DMS79 treated with DMSO at 0.1 percent for 48 hours (cell line): ENCODE data around the gene AQP1.

ENCODE experiments used
- DNase-seq: peaks from one replicate; lab custom pipeline; 2025; lab: John Stamatoyannopoulos, UW

Gene AQP1

DNA sequence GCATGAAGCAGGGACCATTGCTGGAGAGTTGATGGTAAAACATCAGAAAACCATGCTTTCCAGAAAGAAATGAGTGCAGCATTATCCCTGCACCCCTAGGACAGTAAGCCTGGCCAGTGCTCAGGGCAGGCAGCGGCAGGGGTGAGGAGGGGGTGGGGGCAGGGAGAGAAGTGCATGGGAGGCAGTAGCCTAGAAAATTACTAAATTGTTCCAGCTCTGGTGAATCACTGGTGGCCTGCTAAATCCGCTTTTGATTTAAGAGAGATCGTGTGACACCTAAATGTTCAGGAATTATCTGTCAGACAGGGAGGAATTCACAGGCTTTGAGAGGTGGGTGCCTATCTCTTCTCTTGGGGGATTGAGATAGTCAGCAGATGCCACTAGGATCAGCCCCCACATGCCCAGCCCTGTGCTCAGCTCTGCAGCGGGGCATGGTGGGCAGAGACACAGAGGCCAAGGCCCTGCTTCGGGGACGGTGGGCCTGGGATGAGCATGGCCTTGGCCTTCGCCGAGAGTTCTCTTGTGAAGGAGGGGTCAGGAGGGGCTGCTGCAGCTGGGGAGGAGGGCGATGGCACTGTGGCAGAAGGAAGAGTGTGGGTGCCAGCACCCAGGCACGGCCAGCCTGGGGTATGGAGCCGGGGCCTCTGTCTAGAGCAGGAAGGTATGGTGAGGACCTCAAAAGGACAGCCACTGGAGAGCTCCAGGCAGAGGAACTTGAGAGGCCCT lies 5.0 kb upstream of the AQP1 start:
- no peak for DNase-seq

DNA sequence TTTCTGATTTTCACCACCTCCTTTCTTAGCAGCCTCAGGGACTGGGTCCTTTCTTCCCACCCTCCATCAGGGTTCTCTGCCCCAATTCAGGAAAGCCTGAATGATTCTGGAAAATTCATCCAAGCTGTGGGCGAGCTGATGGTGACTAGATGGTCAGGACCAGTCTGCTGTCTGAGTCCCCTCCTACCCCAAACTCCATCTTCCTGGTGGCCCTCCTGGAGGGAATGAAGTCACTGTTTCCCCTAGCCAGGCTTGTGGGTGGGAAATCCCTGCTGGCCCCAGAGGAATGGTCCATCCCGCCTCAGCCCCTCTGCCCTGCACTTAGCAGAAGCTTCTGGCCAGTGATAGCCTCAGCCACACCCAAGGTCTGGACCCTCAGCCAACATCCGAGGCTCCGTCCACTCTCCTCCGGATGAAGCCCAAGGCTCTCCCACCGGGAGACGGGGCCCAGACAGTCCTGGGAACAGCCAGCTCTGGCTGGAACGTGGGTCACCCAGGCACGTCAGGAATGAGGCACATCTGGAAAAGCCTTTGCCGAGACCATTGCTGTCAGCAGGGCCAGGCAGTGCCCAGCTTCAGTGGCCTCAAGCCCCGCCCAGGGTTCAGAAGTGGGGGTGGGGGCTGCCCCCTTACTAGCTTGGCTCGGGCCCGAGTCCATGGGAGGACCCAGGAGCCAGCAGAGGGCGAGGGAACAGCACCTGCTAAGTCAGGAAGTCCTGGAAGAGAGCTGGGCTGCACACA lies 4.0 kb upstream of the AQP1 start:
- no peak for DNase-seq

GRCh38 chr7:30908681-30909080 lies 3.0 kb upstream of the AQP1 start:
- DNase-seq: no peak

DNA sequence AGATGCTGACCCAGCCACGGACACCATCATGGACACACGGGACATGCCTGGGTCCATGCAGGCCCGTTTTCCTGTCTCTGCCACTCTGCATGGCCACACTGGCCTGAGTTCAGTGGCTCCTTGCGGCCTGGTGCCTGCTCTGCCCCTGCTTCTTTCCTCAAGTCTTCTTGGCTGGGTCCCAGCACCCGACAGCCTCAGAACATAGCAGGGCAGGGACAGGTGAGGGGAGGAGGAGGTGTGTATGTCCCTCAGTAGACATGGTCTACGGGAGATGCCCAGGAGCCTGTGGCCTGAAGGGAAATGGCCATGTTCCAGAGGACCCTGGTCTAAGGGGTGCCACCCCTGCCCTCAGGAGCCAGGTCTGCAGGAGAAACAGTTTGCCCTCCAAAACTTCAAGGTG lies 2.2 kb upstream of the AQP1 start:
- no peak for DNase-seq

GRCh38 chr7:30910411-30911073 lies 1.1 kb upstream of the AQP1 start:
- DNase-seq: no peak

DNA sequence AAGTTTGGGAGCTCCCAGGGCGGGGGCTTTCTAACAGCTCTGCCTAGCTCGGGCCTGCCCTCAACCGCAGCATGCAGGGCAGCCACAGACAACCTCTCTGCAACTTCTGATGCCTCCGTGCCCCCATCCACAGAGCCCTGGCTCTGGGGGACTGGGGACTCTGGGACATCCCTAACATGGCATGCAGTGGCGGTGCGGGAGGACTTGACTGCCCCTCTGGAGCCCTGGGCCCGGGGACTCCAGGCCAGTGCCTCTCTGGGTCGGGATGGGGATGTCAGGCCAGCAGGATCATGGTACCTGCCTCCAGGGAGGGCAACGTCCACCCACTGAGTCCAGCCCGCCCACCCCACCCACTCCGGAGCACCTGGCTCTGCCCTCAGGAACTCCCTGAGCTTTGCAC lies 520 bp upstream of the AQP1 start:
- DNase-seq: no peak

GRCh38 chr7:30912021-30912730 lies 523 bp downstream of the AQP1 start:
- DNase-seq: no peak

- DNase-seq: no peak
Observed at GRCh38 chr7:30912731-30912985, 1.0 kb downstream of the AQP1 start.

GRCh38 chr7:30912986-30913811 lies 1.5 kb downstream of the AQP1 start:
- no peak for DNase-seq

DNA sequence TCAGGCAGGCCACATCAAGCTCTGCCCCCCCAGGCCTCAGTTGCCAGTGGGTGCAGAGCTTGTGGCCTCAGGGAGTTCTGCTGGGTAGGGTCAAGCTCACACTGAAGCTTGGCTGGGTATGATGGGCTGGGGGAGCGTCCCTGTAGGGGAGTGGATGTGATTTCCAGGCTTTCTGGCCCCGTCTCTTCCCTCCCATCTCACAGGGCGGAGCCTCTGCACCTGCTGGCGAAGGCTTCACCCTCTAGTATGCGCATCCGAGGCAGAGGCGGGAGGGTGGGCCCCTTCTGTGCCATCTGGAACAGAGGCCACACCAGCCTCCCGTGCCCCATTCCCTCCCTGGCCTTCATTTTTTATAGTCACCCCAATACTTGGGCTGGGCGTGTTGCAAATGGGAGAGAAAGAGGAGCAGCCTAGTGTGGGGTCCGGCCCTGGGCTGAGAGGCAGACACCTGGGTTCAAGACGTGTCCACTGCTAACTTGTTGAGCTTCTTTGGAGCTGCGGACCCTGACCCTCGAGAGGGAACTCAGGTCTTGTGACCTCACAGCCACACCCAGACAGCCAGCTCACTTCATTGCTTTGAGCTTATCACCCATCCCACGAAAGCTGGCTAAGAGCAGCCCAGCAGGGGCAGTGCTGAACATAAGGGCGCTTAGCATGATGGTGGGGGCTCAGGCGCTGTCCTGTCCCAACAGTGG lies 2.3 kb downstream of the AQP1 start:
- DNase-seq: no peak

GRCh38 chr7:30914596-30914995 lies 2.9 kb downstream of the AQP1 start:
- no peak for DNase-seq

- no peak for DNase-seq
Observed at GRCh38 chr7:30915005-30915601, 3.5 kb downstream of the AQP1 start.

- DNase-seq: no peak
Observed at GRCh38 chr7:30915751-30916150, 4.1 kb downstream of the AQP1 start.

DNA sequence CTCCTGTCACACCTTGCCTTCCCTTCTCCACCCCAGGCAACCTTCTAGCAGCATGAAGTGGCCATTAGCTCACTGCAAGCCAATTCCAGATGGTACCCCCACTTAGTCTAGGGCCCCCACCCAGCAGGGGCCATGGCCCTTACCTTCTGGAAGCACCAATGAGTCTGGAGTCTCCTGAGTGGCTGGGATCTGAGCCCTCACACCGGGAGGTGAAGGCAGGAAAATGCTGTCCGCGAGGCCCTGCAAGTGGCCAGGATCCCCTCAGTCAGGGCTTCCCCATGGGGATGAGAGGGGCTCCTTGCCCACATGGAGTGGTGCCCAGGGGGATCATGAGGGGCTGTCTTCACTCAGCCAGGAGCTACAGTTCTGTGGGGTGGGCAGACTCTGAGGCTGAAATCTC lies 4.6 kb downstream of the AQP1 start:
- DNase-seq: no peak

DNA sequence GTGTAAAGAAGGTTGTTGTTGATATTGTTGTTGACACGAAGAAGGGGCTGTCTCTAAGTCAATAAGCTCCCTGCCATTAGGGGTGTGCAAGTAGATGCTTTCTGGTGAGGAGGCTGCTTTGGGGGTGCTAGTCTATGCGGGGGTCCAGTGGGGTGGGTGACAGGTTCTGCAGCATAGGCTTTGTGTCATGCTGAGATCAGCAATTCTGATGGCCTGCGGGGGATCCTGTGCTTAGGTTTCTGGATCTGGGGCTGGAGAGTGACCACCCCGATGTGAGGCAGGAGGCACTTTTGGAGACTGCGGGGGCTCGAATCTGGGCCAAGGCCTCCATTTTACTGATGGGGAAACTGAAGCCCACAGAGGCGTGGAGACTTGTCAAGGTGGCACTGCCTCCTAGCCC lies 5.1 kb downstream of the AQP1 start:
- no peak for DNase-seq

DNA sequence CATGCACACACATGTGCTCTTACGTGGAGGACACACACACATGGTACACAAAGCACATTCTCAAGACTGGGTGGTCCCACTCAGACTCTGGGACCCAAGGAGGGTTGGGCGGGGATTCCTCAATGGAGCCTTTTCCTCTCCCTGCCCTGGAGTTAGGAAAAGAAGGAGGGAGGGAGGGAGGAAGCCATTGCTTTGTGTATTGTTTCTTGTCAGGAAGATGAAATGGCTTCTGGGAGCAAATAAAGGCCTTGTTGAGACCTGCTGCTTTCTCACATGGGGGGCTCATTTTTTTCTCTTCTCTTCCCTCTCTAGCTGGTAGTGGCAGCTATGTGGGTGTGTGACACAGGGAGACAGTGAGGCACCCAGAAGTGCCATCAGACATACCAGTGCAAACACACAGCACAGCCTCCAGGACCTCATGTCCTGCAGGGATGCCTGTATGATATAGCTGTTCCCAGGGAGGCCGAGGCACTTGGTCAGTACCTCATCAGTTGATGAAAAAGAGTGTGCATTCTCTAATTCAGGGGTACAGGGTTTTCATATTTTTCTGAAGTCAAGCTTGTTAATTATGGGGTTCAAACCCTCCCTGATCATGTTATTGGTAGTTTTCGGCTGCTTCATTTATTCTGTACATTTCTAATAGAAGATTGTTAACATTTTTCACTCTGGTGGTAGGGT lies 5.7 kb downstream of the AQP1 start:
- no peak for DNase-seq

GRCh38 chr7:30918676-30919075 lies 7.0 kb downstream of the AQP1 start:
- DNase-seq: no peak

DNA sequence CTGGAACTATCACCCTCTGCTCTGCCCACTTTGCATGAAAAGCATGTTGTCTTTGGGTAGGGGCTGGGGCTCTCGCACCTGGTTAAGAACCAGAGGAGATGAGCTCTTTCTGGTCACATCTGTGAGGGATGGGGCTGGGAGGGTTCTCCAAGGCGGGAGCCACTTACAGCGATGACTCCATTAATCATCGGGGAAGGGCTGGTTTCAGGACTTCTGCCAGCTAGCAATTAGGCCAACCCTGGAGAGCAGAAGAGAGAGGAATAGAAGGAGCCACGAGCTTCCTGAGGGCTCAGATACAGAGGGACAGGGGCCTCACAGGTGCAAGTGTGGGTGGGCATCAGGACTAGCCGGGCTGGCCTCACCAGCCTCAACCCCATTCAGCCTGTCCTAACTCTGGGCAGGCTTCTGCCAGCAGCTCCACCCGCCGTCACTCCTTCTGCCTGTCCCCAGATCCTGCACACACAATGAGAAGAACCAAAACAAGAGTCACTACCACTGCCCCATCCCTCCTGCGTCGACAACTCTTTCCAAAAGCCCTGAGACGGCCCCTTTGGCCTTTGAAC lies 8.4 kb downstream of the AQP1 start:
- DNase-seq: peak; percentile 88

DNA sequence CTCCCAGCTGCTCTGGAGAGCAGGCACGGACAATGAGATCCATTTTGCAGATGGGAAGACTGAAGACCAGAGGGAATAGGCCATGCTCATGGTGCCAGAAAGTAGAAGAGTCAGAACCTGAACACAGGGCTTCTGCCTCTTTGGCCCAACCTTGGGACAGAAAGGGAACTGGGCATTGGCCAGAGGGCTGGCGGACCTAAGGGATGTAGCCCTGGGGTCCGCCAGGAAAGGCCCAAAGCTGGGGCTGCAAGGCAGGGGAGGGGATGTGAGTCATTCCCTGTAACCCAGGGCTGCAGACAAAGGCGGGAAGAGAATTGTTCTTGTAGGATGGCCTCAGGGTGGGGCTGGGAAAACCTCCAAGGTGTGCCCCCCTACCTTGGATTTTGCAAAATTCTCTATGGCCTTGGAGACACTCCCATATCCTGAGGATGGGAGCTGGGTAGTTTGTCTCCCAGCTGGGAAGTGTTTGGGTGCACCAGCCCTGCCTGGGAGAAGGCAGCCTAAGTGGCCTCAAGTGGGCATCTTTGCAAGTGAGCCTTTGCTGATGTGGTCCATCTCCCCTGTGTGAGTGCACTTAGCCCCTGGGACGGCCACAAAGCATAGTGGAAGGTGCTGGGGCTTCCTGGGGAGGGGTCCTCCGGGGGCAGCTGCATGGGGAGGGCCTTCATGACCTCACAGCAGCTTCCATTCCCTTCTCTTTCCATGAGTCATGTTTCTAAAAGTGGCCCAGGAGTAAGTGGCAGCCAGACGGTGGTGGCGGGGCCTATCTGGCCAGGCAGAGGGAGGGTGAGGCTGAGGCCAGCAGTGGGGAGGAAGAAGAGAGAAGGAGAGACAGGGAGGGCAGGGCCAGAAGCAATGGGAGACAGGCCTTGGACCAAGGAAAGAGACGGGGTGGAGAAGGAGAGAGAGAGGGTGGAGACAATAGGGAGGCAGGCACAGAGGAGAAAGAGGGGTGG lies 9.2 kb downstream of the AQP1 start:
- peak; percentile 78 for DNase-seq
